GM12878 (cell line): Measurements from ENCODE around the gene STK10. TPM values are rescaled to one million over a fixed set of nuclear protein-coding genes. Genes with fewer than 3 reads are reported as not detected.

Experiments
- ATAC-seq: fragments of 200-7000 bp; cut with Tn5 transposase; 3 replicates; pipeline ENCODE4 v1.9.1; 2020; ENCODE audit warnings: mild to moderate bottlenecking, moderate library complexity
- BruUV-seq: library from RNA; stranded (reverse); fragments of 400-500 nt; replicated peaks from 2 replicates; lab custom pipeline; 2021; lab: Mats Ljungman, UMichigan
- CTCF ChIA-PET: fragments of 300-600 bp; sonication (Branson Sonifier 250); formaldehyde crosslinking; extraction: SDS; loops from one replicate; lab custom pipeline; 2021; ENCODE audit warnings: inconsistent platforms; lab: Yijun Ruan, JAX
- POLR2A ChIA-PET: fragments of 350-600 bp; formaldehyde crosslinking; extraction: SDS; loops from one replicate; lab custom pipeline; 2021; ENCODE audit warnings: inconsistent platforms; lab: Charles Lee
- RAD21 ChIA-PET: fragments of 300-600 bp; sonication (Branson Sonifier 250); formaldehyde crosslinking; loops from one replicate; lab custom pipeline; 2023; ENCODE audit warnings: antibody characterized with exemption; ENCODE audit not compliant: unreplicated experiment; lab: Charles Lee
- SMC1A ChIA-PET: fragments of 300-600 bp; sonication (Branson Sonifier 250); formaldehyde crosslinking; loops from one replicate; lab custom pipeline; 2023; ENCODE audit not compliant: unreplicated experiment, uncharacterized antibody; lab: Charles Lee
- DNase-seq: peaks from one replicate; pipeline ENCODE4 v3.0.0-alpha.2; 2011; ENCODE audit warnings: low read depth, low spot score
- FAIRE-seq: peaks from 3 replicates; lab custom pipeline; 2011; peaks lifted over from hg19 to GRCh38; lab: Jason Lieb, UNC
- H2AFZ ChIP-seq: 2 replicates; pipeline ENCODE4 v1.6.0; 2011; ENCODE audit warnings: low read depth, low read length, control low read depth; ENCODE audit not compliant: control insufficient read depth
- H3K27ac ChIP-seq: 2 replicates; pipeline ENCODE4 v1.5.1; 2011; ENCODE audit warnings: control low read depth; ENCODE audit not compliant: control insufficient read depth, insufficient read depth
- H3K27me3 ChIP-seq, 2 experiments: replicated peaks in 1 of 2; 2 replicates each; pipeline versions ENCODE4 v1.6.0 to v1.6.1; 2011; ENCODE audit warnings: low read length in 1 of 2; ENCODE audit not compliant: control insufficient read depth in 2 of 2, insufficient read depth in 2 of 2
- H3K36me3 ChIP-seq, 2 experiments: 2 replicates each; pipeline ENCODE4 v1.5.1; 2011; ENCODE audit warnings: low read length in 1 of 2; ENCODE audit not compliant: control insufficient read depth in 2 of 2, insufficient read depth in 2 of 2
- H3K4me1 ChIP-seq: 2 replicates; pipeline ENCODE4 v1.6.1; 2011; ENCODE audit warnings: mild to moderate bottlenecking, low read length, moderate library complexity, mixed read lengths; ENCODE audit not compliant: control insufficient read depth, insufficient read depth
- H3K4me2 ChIP-seq: 2 replicates; pipeline ENCODE4 v1.6.0; 2011; ENCODE audit warnings: control low read depth; ENCODE audit not compliant: control insufficient read depth, insufficient read depth
- H3K4me3 ChIP-seq: fragments of 200-600 bp; sonication (generic); 2 replicates; pipeline ENCODE4 v1.5.1; 2016
- H3K79me2 ChIP-seq: 2 replicates; pipeline ENCODE4 v1.6.0; 2011; ENCODE audit warnings: low read length; ENCODE audit not compliant: control insufficient read depth, insufficient read depth
- H3K9ac ChIP-seq: 2 replicates; pipeline ENCODE4 v1.8.0; 2011; ENCODE audit warnings: low read length, control low read depth, mixed read lengths; ENCODE audit not compliant: control insufficient read depth, insufficient read depth
- H3K9me3 ChIP-seq: replicated peaks from 3 replicates; pipeline ENCODE4 v1.5.1; 2011; ENCODE audit warnings: mild to moderate bottlenecking, low read length; ENCODE audit not compliant: control insufficient read depth, insufficient read depth
- H4K20me1 ChIP-seq: 2 replicates; pipeline ENCODE4 v1.6.0; 2011; ENCODE audit not compliant: control insufficient read depth, insufficient read depth
- MEF2B ChIP-seq: fragments of 450-650 bp; IDR thresholded peaks from 2 replicates; pipeline ENCODE4 v1.6.1; 2018; ENCODE audit warnings: mild to moderate bottlenecking, moderate library complexity; ENCODE audit not compliant: partially characterized antibody, poor library complexity, severe bottlenecking
- SREBF1 ChIP-seq: IDR thresholded peaks from 2 replicates; pipeline ENCODE4 v1.6.1; 2012; ENCODE audit warnings: mild to moderate bottlenecking, low read length
- TCF12 ChIP-seq: IDR thresholded peaks from 2 replicates; pipeline ENCODE4 v1.6.1; 2011; ENCODE audit warnings: low read depth, mild to moderate bottlenecking, low read length
- WGBS: methylation state at CpG from one replicate; pipeline ENCODE4 v1.1.6; 2016; ENCODE audit warnings: low lambda C conversion rate; ENCODE audit not compliant: insufficient replicate concordance, insufficient coverage; ENCODE audit errors: missing lambda C conversion rate; 5-methylcytosine and 5-hydroxymethylcytosine counted together
- in situ Hi-C: fragments of 300-500 bp; cut with MboI; formaldehyde crosslinking; loops from 9 replicates; pipeline ENCODE4 v1.14.3; 2018; ENCODE audit warnings: mixed read lengths
- intact Hi-C: fragments of 100-400 bp; cut with micrococcal nuclease; formaldehyde crosslinking; loops from one replicate; pipeline ENCODE4 v1.14.2; 2022; ENCODE audit not compliant: unreplicated experiment
- polyA plus RNA-seq, 11 experiments: library from polyadenylated mRNA; depleted of rRNA in 4 of 11; unstranded in 6 of 11; stranded (reverse) in 5 of 11; fragments of >200 nt; fragmentation: Nextera tagmentation in 4 of 11; fragmentation: Illumina TruSeq in 1 of 11; extraction: Ambion mirVana in 4 of 11; extraction: Trizol in 1 of 11; gene quantifications; 1 replicate in 1 of 11; 2 replicates in 10 of 11; pipeline versions ENCODE4 v1.2.1 to v1.2.3, GENCODE V29; 2011 to 2016; ENCODE audit warnings: inconsistent platforms in 2 of 11, missing spikeins in 2 of 11, low read depth in 1 of 11
- total RNA-seq, 4 experiments: library from RNA; depleted of rRNA in 3 of 4; stranded (reverse); fragments of >200 nt in 3 of 4; fragmentation: Illumina TruSeq in 1 of 4; extraction: Trizol in 1 of 4; gene quantifications; 2 replicates each; pipeline versions ENCODE4 v1.2.1 to v1.2.3, GENCODE V29; 2013 to 2021
- TF ChIP-seq, protein P1 (sequence below): fragments of 450-650 bp; IDR thresholded peaks from 2 replicates; pipeline ENCODE4 v1.6.1; 2017; ENCODE audit warnings: mild to moderate bottlenecking

STK10 gene
- total and polyA plus RNA-seq, 10 of the 15 experiments (the other 5 are each of a cell fraction or from before 2014, with no cell fraction given) = 14.2 to 96.4 (median 50.6) TPM

DNA sequence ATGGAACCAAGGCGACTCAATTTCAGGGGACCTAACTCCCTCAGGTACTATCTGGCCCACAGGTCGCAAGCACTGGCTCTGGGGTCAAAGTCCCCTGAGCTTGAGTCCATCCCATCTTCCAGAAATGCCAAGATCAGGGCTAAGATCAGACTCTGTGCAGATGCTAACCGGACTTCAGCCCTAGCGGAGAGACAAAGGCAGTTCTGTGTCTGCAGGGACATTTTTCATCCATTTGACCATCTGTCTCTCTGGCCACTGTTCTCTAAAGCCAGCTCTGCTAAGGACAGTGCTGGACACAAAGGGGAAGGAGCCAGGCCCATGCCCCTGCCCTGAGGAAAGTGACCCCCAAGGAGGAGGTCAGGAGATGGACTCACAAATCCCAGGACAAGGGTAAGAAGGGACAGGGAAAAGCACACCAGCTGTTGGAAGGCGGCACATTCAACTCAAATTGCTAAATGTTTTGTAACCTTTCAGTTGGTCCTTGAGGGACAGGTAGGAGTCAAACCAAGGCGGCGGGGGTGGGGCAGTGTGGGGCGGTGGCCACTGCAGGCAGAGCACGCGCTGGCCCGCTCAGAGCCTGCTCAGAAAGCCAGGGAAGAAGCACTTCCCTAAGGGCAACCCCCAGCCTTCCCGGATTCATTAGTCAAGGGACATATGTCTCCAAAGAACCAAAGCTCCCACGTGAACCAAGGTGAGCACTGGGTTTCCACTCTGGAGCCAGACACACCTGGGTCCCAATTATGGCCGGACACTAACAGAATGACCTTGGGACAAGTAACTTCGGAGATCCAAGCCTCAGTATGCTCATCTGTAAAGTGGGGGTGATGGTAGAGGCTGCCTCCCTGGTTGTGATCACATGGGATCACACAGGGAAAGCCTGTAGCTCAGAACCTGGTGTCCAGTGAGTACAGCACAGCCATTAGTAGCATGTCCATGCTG is 42.8 kb downstream of the STK10 start (continued):
- TF ChIP-seq, protein P1, sequence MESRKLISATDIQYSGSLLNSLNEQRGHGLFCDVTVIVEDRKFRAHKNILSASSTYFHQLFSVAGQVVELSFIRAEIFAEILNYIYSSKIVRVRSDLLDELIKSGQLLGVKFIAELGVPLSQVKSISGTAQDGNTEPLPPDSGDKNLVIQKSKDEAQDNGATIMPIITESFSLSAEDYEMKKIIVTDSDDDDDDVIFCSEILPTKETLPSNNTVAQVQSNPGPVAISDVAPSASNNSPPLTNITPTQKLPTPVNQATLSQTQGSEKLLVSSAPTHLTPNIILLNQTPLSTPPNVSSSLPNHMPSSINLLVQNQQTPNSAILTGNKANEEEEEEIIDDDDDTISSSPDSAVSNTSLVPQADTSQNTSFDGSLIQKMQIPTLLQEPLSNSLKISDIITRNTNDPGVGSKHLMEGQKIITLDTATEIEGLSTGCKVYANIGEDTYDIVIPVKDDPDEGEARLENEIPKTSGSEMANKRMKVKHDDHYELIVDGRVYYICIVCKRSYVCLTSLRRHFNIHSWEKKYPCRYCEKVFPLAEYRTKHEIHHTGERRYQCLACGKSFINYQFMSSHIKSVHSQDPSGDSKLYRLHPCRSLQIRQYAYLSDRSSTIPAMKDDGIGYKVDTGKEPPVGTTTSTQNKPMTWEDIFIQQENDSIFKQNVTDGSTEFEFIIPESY = no peak

DNA sequence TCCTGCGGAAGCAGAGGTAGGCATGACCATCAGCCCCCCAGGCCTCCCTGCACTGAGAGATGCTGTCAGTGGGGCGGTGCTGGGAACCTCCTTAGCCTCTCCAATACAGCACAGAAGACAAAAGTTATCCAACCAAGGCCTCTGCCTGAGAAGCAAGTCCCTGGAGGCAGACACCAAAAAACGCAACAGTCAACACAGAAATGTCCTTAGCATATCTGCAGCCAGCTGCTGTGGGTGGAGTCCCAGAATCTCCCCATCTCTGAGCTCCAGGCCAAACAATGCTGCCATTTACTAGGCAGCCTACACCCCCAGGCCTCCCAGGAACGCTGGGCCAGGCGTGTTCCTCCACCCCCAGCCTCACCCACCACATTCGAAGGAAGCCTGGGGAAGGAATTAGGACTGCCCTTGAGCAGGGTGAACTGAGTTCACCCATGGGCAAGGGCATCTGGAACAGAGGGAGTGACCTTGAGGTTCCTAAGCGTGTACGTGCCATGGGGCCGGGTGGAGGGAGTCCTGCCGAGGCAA is 43.7 kb downstream of the STK10 start:
- ChIA-PET SMC1A (interaction anchor here (1.0 kb wide), 2 partner anchors 10 to 11 kb away, joined by 3 read pairs; no protein-coding TSS in a partner anchor), CTCF (interaction anchor here (0.6 to 1.1 kb wide), 2 partner anchors 44 to 60 kb away, joined by 3 read pairs; partner anchors contain the start of gene STK10), POLR2A (interaction anchor here (0.5 to 2.3 kb wide), 2 partner anchors 19 to 33 kb away, joined by 5 to 6 read pairs; no protein-coding TSS in a partner anchor), RAD21 (interaction anchor here (0.6 to 1.0 kb wide), 5 partner anchors 10 to 79 kb away, joined by 3 to 4 read pairs (median 4); no protein-coding TSS in a partner anchor)
- Histone ChIP-seq H3K4me2 (no peak overlapping the region), H3K9ac (no peak overlapping the region), H3K79me2 (peaks cover 70% of the 10 kb centered on the region), H3K36me3 (peaks cover 19% of the 10 kb centered on the region in 2 experiments), H3K27me3 (no peaks in the 10 kb centered on the region), H2AFZ (no peak overlapping the region), H3K4me3 (no peak overlapping the region), H3K4me1 (peaks cover 11% of the 10 kb centered on the region), H3K9me3 (no peaks in the 10 kb centered on the region; the same call in 2 of the 3 replicates), H4K20me1 (peaks cover 6% of the 10 kb centered on the region), H3K27ac (peak overlapping the region; percentile 24)
- BruUV-seq = no TSS peak
- peak; percentile 85 for ATAC-seq
- TF ChIP-seq MEF2B (peak; percentile 59), TCF12 (peak; percentile 51; the same call in 1 of the 2 replicates), SREBF1 (no peak)
- intact Hi-C loops (no loop called here), in situ Hi-C loops (no loop called here)
- DNase-seq = no peak
- FAIRE-seq = no peak
- WGBS = 22% methylated on average over 7 of the region's 10 CpGs
